HEK293 (cell line): ENCODE results near the gene JPH2.
"Not testable (repeated sequence)": the region's sequence is repeated elsewhere in the genome, so short reads cannot be mapped to it uniquely, and the experiment has no call there.

ENCODE experiments used
- REPIN1 ChIP-seq: fragments of 450-650 bp; formaldehyde crosslinking; IDR thresholded peaks from 2 replicates; pipeline ENCODE4 v1.5.1; 2017; ENCODE audit warnings: missing biosample characterization, missing genetic modification characterization, low read depth
- ZBTB1 ChIP-seq: fragments of 450-650 bp; formaldehyde crosslinking; IDR thresholded peaks from 2 replicates; pipeline ENCODE4 v1.5.1; 2016; ENCODE audit warnings: missing biosample characterization, missing genetic modification characterization
- ZBTB17 ChIP-seq: fragments of 450-650 bp; formaldehyde crosslinking; IDR thresholded peaks from 2 replicates; pipeline ENCODE4 v1.5.1; 2016; ENCODE audit warnings: missing biosample characterization, missing genetic modification characterization
- ZEB2 ChIP-seq: fragments of 450-650 bp; formaldehyde crosslinking; IDR thresholded peaks from 2 replicates; pipeline ENCODE4 v1.5.1; 2016; ENCODE audit warnings: missing biosample characterization, missing genetic modification characterization
- TF ChIP-seq, protein P1 (sequence below): fragments of 450-650 bp; formaldehyde crosslinking; IDR thresholded peaks from 2 replicates; pipeline ENCODE4 v1.5.1; 2016; ENCODE audit warnings: missing biosample characterization, missing genetic modification characterization
- TF ChIP-seq, protein P2 (sequence below): fragments of 450-650 bp; IDR thresholded peaks from 2 replicates; pipeline ENCODE4 v1.5.1; 2018; ENCODE audit warnings: missing biosample characterization, mild to moderate bottlenecking, missing genetic modification characterization

DNA sequence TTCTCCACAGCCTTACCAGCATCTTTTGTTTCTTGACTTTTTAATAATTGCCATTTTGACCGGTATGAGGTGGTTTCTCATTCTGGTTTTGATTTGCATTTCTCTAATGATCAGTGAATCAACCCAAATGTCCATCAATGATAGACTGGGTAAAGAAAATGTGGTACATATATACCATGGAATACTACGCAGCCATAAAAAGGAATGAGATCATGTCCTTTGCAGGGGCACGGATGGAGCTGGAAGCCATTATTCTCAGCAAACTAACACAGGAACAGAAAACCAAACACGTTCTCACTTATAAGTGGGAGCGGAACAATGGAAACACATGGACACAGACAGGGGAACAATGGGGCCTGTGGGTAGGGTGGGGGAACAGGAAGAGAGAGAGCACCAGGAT lies 4.7 kb upstream of the JPH2 start:
- TF ChIP-seq ZEB2; REPIN1 (tag by site-specific recombination); ZBTB1 (tag by site-specific recombination); ZBTB17: not testable (repeated sequence)
- TF ChIP-seq, protein P1, sequence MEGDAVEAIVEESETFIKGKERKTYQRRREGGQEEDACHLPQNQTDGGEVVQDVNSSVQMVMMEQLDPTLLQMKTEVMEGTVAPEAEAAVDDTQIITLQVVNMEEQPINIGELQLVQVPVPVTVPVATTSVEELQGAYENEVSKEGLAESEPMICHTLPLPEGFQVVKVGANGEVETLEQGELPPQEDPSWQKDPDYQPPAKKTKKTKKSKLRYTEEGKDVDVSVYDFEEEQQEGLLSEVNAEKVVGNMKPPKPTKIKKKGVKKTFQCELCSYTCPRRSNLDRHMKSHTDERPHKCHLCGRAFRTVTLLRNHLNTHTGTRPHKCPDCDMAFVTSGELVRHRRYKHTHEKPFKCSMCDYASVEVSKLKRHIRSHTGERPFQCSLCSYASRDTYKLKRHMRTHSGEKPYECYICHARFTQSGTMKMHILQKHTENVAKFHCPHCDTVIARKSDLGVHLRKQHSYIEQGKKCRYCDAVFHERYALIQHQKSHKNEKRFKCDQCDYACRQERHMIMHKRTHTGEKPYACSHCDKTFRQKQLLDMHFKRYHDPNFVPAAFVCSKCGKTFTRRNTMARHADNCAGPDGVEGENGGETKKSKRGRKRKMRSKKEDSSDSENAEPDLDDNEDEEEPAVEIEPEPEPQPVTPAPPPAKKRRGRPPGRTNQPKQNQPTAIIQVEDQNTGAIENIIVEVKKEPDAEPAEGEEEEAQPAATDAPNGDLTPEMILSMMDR (tag by site-specific recombination) = not testable (repeated sequence)
- TF ChIP-seq, protein P2, sequence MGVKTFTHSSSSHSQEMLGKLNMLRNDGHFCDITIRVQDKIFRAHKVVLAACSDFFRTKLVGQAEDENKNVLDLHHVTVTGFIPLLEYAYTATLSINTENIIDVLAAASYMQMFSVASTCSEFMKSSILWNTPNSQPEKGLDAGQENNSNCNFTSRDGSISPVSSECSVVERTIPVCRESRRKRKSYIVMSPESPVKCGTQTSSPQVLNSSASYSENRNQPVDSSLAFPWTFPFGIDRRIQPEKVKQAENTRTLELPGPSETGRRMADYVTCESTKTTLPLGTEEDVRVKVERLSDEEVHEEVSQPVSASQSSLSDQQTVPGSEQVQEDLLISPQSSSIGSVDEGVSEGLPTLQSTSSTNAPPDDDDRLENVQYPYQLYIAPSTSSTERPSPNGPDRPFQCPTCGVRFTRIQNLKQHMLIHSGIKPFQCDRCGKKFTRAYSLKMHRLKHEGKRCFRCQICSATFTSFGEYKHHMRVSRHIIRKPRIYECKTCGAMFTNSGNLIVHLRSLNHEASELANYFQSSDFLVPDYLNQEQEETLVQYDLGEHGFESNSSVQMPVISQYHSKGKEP (tag by site-specific recombination) = not testable (repeated sequence)
